NOMO-1 treated with DMSO at 0.1 percent for 48 hours (cell line): ENCODE data around the gene ARHGAP44.

Source experiments
- DNase-seq: peaks from one replicate; lab custom pipeline; 2025; ENCODE audit not compliant: unreplicated experiment; lab: John Stamatoyannopoulos, UW

Gene ARHGAP44, protein sequence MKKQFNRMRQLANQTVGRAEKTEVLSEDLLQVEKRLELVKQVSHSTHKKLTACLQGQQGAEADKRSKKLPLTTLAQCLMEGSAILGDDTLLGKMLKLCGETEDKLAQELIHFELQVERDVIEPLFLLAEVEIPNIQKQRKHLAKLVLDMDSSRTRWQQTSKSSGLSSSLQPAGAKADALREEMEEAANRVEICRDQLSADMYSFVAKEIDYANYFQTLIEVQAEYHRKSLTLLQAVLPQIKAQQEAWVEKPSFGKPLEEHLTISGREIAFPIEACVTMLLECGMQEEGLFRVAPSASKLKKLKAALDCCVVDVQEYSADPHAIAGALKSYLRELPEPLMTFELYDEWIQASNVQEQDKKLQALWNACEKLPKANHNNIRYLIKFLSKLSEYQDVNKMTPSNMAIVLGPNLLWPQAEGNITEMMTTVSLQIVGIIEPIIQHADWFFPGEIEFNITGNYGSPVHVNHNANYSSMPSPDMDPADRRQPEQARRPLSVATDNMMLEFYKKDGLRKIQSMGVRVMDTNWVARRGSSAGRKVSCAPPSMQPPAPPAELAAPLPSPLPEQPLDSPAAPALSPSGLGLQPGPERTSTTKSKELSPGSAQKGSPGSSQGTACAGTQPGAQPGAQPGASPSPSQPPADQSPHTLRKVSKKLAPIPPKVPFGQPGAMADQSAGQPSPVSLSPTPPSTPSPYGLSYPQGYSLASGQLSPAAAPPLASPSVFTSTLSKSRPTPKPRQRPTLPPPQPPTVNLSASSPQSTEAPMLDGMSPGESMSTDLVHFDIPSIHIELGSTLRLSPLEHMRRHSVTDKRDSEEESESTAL

DNA sequence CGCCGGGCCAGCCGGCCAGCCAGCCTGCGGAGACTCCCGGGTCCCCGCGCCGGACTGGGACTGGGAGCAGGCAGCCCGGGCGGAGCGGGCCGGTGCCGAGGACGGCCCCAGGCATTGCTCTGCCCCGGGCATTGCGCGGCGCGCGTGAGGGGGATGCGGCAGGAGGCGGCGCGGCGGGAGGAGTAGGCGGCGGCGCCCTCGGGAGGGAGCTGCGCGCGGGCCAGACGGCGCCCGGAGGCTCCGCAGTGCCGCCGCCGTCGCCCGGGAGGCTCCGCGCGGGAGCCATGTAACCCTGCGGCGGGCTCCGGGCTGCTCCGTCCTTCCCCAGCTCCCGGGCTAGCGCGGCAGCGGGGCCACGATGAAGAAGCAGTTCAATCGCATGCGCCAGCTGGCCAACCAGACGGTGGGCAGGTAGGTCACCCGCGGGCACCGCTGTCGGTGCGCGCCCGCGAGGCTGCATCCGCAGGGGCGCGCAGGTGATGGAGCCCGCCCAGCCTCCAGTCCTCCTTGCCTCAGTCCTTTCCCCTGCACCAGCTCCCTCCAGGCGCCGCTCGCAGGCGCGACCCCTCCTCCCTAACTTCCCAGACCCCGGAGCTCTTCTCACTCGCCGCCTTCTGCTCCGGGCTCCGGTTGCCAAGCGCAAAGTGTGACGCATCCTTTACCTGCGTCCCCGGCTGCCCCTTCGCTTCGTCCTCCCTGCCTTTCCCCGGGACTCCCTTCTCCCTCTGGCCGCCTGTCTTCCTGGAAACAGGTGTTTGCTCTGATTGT, at the start of gene ARHGAP44:
Gene ARHGAP44 (plus strand): TSS at position 18 of the 768 bp plus-strand sequence. CDS start 341 bp downstream, at position 359.
- DNase-seq, result no peak

DNA sequence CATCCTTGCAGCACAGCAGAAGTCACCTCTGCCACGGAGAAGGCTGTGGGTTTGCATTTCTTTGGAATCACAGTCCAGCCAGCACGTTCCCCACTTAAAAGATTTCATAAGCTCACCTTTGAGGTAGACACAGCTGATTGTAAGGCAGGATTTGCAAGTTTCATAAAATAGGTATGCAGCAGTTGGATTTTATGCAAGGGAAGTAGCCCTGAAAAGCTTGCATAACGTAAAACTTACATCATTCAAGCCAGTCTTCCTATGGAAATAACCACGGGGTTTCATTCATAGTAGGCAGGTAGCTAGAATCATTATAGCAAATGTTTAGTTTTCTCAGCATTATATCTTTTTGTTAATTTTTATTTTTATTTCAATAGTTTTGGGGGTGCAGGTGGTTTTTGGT, 49.8 kb upstream of the ARHGAP44 start:
- peak; percentile 3 for DNase-seq

DNA sequence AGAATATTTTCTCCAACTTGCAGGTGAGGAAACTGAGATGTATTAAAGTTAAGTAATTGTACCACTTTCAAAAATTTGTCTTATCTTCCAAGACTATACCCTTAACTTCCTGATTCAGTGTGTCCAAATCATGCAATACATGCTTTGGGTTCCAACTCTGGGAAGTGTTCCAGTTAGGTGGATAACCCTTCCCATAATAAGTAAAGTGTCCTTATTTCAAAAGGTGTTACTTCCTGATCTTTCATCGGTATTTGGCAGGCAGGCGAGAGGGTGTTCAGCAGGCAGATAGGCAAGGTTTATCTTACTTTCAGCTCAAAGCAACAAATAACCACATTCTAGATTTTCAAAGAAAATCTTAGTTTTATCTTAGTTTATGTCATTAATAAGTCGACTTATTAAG, 46.3 kb upstream of the ARHGAP44 start:
- DNase-seq, result no peak

DNA sequence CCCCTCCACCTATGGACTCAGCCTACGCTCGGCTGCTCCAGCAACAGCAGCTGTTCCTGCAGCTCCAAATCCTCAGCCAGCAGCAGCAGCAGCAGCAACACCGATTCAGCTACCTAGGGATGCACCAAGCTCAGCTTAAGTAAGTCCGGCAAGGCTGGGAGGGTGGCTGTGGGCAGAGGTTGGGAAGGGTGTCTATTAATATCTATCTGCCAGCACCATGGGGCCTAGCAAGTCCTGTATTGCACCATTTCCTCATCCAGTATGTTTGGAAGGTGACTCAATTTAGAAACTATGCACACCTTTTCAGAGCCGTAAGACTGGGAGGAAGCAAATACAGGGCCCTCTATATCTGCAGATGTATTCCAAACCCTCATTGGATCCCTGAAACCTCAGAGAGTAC, 45.0 kb upstream of the ARHGAP44 start:
- DNase-seq, result no peak

DNA sequence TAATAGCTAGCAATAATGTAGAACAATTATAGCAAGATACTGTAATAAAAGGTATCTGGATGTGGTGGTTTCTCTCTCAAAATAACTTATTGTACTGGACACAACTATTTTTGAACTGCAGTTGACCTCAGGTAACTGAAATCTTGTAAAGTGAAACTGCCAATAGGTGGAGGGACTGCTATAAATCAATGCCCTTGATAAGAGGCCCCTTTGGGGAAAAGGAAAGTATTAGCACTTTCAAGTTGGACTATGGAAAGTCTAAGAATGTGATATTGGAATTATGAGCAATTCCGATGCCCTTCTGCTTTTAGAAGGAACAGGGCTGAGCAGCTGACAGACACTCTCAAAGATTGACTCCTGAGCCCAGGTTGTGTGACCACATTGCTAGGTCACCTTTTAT, 44.5 kb upstream of the ARHGAP44 start:
- DNase-seq, result no peak

DNA sequence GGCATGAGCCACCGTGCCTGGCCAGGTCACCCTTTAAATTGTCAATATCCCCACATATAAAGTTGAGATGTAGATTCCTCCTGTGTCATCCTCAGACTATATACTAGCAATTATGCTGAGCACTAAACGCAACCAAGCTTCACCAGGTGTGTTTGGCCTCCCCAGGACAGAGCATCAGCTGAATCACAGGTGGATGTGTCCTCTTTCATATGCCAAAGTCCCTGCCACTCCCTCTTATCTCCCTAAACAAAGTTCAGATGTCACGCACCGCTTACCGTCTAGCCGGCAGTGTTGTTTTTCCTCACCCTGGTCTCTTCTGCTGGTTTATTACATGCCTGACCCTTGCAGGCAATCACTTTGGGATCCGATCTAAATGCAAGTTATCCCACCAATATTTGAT, 43.8 kb upstream of the ARHGAP44 start:
- DNase-seq, result no peak

DNA sequence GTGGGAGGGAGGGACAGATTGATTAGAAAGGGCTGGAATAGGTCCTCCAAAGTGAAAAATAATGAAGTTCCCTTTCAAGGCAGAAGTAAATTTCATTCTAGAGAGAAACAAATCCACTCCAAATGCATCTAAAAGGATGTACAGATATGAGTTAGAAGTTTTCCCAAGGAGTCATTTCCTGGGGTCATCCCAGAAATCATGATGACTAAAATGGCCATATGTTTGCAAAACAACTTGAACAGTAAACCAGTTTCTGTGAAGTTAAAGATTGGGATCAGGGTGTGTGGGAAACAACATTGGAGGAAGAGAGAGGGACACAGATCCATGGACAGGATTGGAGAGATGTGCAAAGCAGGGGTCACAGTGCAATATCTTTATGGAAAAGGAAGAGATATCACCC, 32.5 kb upstream of the ARHGAP44 start:
- DNase-seq, result no peak

DNA sequence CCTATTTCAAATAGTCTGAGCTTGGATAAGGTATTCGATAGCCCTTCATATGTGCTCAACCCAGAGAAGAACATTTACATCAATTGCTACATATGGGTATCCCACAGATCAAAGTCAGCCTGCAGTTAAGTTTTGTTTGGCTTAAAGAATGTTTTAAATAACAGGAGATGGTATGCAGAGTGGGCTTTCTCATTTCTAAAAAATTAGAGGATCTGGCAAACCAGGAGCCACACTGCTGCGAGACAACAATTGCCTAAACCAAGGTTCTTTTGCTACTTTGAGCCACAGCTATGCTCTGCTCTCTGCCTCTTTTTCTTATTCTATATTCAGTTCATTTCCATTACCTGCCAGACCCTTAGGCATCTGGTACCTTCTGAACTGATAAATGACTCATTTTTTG, 30.2 kb upstream of the ARHGAP44 start:
- DNase-seq, result no peak

DNA sequence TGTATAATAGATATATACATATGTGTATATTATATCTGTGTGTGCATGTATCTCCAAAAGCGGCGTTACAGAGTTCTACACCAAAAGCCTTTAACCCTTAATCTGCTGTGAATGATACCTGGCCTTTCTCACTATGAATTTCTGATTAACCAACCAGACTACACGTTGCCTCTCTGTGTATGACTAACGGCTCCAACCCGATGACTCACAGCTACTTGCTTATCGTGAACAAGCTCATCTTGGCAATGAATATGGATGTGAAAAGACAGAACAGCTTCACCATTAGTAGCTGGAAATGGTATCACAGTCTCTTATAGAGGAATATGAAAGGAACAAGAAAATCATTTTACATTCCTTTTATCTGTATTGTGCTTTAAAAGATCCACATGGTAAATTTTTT, 23.8 kb upstream of the ARHGAP44 start:
- DNase-seq, result peak; percentile 9

DNA sequence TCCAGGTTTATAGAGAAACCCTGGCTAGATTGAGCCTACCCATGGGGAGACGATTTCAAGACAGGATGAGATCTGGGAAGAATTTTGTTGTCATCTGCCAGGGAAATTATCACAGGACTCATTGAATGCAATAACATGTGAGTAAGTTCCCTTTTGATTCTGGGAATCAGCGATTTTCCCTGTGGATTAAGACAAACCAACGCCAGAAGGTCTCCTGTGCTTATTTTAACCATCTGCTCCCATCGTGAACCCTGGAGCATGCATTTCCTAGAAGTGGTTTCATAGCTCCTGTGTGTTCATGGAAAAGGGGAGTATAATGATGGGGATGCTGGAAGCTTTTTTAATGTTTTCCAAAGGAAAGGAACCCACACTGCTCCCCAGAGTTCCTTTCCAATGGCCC, 21.0 kb upstream of the ARHGAP44 start:
- no peak for DNase-seq

DNA sequence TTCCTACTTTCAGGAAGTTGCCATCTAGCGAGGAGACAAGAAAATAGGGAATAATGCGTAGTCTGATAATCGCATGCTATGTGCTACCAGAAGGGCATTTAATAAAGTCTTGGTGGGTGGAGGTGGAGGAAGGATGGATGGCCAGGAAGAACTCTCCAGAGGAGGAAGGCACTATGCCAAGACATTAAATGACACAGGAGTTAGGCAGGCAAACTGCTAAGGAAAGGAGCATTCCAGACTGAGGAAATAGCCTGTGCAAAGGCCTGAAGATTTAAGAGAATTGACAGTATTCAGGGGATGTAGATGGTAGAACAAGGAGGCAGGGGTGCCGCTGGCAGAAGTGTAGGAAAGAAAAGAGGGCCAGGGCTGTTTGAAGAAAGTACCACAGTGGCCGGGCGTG, 19.3 kb upstream of the ARHGAP44 start:
- no peak for DNase-seq

DNA sequence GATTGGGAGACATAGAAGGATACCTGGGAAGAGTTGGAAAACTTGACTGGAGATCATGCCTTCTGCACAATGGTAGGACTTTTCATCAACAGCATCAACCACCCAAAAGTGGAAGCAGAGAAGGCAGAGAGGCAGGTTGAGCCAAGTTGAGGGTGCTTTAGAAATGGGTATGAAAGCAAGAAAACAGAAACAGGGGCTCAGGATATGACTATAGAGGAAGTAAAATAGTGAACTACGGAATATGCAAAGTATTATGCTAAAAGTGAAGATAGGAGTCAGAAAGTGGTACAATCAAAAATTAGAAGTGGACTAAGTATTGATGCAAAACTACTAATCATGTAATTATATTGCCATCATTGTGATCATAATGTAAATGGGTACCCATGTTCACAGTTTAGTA, 16.1 kb upstream of the ARHGAP44 start:
- DNase-seq, result no peak

DNA sequence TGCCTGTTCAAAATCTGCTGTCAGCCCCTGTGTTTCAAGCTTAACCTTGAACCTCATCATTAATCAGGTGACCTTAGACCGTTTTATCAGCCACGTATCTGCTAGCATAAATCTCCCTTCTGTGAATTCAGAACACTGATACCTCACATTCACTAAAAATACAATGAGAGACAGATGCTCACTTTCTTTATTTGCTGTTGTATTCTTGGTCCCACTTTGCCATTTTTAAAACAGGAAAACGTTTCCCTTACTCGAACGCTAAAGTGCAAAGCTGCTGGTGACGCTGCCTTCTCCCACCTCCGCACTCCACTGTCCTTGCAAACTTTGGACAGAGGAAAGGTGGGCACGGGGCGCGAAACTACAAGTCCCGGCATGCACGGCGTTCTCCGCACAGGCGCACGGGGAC, 220 bp upstream of the ARHGAP44 start:
- no peak for DNase-seq

DNA sequence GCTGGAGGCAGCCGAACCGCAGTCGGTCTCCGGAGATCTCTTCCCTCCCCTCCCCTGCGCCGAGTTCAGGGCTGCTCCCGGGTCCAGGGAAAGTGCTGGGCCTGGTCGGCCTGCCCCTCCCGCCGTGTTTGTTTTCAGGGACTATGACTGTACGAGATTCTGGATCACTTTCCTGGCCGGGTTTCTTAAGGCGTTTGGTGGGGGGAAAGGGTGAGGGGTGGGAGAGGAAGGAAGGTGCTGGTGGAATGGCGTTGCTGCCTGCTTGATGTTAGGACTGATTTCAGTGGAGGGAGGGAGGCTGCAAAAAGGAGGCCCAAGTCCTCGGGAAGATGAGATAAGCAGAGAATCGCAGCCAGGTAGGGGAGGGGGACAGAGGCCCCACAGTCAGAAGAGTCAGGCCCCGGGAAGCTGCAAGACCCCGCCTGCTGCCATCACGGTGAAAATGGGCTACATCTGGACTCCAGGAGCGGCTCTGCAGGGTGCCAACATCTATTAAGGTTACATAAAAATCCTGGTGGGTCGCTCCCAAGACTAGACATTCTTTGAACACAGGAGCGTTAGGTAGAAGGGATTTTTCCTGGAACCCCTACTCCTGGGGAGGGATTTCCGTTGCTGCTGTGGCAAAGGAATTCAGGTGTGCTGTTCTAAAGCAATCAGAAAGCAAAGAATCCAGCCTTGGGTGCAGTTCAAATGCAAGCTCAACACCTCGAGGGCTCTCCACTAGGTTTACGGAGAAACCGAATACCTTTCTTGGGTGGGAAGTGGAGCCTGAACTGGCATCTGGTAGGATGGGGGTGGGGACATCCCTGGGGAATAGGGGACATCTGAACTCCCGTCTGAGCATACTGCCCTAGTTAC, 1.2 kb downstream of the ARHGAP44 start:
- DNase-seq, result no peak

DNA sequence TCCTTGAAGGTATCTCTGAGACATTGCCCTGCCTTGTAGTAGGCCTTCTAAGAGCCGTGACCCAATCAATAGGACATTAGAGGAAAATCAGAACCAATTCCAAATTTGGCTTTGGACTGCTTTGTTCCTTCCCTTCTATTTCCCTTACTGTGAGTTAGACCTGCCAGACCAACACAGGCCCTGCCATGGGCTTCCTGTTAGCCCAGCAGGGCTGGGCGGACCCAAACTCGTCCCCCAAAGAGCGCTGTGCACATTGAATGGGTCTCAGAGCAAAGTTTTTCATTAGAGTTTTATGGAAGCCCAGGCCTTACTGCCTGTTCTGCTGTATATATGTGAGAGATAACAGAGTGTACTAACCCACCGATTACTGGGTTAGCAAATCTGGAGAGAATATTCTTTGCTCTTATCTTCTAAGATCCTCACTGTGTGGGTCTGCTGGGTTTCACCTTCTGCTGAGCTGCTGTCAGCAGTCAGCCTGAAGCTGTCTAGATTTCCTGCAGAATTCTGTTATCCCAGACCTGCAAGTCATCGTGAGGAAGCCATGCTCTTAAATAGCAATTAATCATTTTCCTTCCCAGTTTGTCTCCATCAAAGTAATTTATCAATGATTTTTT, 5.7 kb downstream of the ARHGAP44 start:
- DNase-seq, result no peak

DNA sequence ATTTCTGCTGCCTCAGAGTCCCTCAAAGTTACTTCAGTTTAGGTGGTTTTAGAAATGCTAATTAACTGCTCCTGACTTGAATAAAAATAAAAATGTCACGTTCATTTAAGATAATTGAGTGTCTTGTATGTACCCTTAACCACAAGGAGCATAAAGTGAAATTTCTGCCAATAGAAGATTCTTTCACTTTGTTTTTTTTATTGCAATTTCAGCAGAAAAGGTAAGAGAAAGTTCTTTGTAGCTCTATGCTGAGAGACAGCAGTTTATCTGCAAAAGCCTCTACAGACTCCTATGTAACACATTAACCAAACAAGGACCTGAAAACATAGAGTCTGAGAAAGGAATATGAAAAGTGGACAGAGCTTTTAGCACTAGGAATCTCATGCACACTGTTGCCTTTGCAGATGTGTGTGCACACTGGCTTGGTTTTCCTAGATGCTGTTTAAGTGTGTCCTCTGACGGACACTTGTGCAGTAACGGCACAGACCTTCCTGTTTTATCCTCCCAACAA, 11.6 kb downstream of the ARHGAP44 start:
- DNase-seq, result no peak

DNA sequence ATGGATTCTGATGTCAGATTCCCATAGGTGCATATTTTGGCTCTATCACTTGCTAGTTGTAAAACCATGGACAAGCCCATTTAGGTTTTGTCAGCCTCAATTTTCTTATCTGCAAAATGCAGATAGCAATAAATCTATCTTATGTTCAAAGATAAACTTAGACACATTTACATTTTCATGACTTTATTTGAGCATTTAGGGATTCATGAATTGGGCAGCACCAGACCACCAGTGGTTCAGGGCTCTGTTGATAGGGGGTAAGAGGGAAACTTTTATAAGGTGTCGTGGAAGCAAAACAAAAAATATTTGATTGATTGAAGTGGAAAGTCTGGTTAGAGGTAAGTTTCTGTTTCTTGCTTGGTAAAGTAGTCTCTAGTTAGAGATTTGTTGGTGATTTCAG, 17.3 kb downstream of the ARHGAP44 start:
- DNase-seq, result no peak

DNA sequence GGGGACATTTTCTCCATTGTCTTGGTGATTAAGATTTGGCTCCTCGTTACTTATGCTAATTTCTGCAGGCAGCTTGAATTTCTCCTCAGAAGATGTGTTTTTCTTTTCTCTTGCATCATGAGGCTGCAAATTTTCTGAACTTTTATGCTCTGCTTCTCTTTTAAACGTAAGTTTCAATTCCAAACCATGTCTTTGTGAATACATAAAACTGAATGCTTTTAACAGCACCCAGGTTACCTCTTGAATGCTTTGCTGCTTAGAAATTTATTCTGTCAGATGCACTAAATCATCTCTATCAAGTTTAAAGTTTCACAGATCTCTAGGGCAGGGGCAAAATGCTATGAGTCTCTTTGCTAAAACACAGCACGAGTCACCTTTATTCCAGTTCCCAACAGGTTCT, 19.4 kb downstream of the ARHGAP44 start:
- no peak for DNase-seq

DNA sequence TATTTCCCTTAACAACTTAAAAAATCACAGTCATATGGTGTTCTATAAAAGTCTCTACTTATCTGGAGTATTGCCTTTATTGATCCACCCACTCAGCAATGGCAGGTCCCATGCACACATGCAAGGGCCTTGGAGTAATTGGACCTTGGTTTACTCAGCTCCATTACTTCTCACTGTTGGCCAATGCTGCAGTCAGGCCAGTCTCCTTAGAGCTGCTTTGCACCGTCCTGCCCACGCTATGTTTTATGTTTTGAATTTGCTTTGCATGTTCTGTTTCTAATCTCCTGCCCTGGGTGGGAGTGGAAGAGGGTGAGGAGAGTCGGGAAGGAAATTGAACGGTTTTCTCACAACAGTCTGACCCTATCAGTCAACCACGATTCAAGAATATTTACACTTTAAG, 23.6 kb downstream of the ARHGAP44 start:
- no peak for DNase-seq

DNA sequence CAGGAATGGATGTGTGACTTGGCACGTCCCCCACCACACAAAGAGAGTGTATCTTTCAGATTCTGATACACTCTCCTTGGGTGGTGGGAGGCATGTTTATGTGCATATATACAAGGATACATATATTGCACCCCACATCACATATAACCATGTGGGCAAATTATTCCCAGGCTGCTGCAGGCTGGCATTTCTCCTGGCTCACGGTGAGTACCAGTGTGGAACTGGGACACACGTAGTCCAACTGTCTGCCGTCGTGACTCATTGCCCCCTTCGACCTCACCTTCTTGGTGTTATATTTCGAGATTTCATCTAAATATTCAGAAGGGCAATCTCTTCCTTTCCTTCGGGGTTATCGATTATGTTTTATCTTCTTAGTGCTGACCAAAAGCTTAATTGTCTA, 24.4 kb downstream of the ARHGAP44 start:
- DNase-seq, result no peak
